ENCODE measurements around the gene RAD51B.

GRCh38 chr14:68133856-68134255 is 314.3 kb downstream of the RAD51B start:
- TF ChIP-seq CTCF (IDR thresholded peaks at IDR 0.05; ENCODE audit: insufficient read depth, low read length) (no peak), POLR2AphosphoS5 (IDR thresholded peaks at IDR 0.05; ENCODE audit: low read depth) (no peak), REST (IDR thresholded peaks at IDR 0.05; ENCODE audit: insufficient replicate concordance, low read depth) (no peak), GABPA (IDR thresholded peaks at IDR 0.05; ENCODE audit: low read depth) (no peak)

All from HL-60 (cell line).